Psoas muscle (tissue), 8 donors: Measurements from ENCODE around the gene ABCG1. TPM values are rescaled to one million over a fixed set of nuclear protein-coding genes. Genes with fewer than 3 reads are reported as not detected.

Source experiments
- ATAC-seq, 4 donors: fragments of 200-7000 bp; cut with Tn5 transposase; one replicate each; pipeline ENCODE4 v1.9.1; 2020; ENCODE audit warnings: moderate library complexity in 3 of 4, mild to moderate bottlenecking in 2 of 4
- DNase-seq, 2 donors: peaks; one replicate each; pipeline ENCODE4 v3.0.0-alpha.2; 2020
- H3K27ac ChIP-seq: fragments of 200-600 bp; one replicate; pipeline ENCODE4 v1.8.0; 2022
- H3K27me3 ChIP-seq, 3 donors: fragments of 200-600 bp in 1 of 3; one replicate each; pipeline versions ENCODE4 v1.6.1 to v1.8.0; 2013 to 2022; ENCODE audit warnings: low read length in 2 of 3, mild to moderate bottlenecking in 2 of 3, moderate library complexity in 1 of 3; ENCODE audit not compliant: insufficient read depth in 3 of 3
- H3K36me3 ChIP-seq, 2 donors: fragments of 200-600 bp in 1 of 2; one replicate each; pipeline versions ENCODE4 v1.6.1 to v1.8.0; 2013 to 2022; ENCODE audit warnings: low read depth in 1 of 2, mild to moderate bottlenecking in 1 of 2, moderate library complexity in 1 of 2; ENCODE audit not compliant: insufficient read depth in 1 of 2
- H3K4me1 ChIP-seq: fragments of 200-600 bp; one replicate; pipeline ENCODE4 v1.8.0; 2022
- H3K4me3 ChIP-seq: fragments of 200-600 bp; one replicate; pipeline ENCODE4 v1.8.0; 2022; ENCODE audit warnings: mild to moderate bottlenecking
- H3K9me3 ChIP-seq: fragments of 200-600 bp; one replicate; pipeline ENCODE4 v1.8.0; 2022
- CTCF ChIP-seq: fragments of 200-600 bp; IDR thresholded peaks from one replicate; pipeline ENCODE4 v1.8.0; 2022; ENCODE audit warnings: antibody characterized with exemption
- WGBS, 3 donors: extraction: QIAGEN DNeasy Blood & Tissue Kit; methylation state at CpG; one replicate each; pipeline versions ENCODE4 v1.1.6 to v1.1.7; 2013; 5-methylcytosine and 5-hydroxymethylcytosine counted together
- intact Hi-C, 2 donors: fragments of 100-400 bp; cut with DNase I; formaldehyde crosslinking; loops; one replicate each; pipeline versions ENCODE4 v1.11.0 to v1.14.2; 2022
- polyA plus RNA-seq, 3 donors: library from polyadenylated mRNA; stranded (reverse); fragments of 200-250 nt; gene quantifications; one replicate each; pipeline ENCODE4 v1.2.3, GENCODE V29; 2013
- total RNA-seq, 4 donors: library from RNA; stranded (reverse); fragmentation: NEBNext Ultra II Directional in 2 of 4; extraction: Animal tissue kit (Norgen Biotek cat#: 25700) in 2 of 4; gene quantifications; one replicate each; pipeline versions ENCODE4 v1.2.1 to v1.2.4, GENCODE V29; 2021 to 2023
- donor health status: healthy with polysubstance abuse.
- donor health status: DM: no; HTN: no; CAD: no; lungs with moderate emphysema.
- donor health status: Bipolar disorder and iron deficiency.
- donor health status: healthy.
- donor health status: DM: yes; HTN: yes; CAD: no.
- donor health status: DM: no; HTN: no; CAD: no.
- donor health status: DM: no; HTN: no; CAD: no.
- donor health status: DM: yes; HTN: yes; CAD: no.

The ABCG1 gene
- total and polyA plus RNA-seq, 7 donors: 2.9 to 35.8 (median 4.4) TPM

- WGBS, 3 donors: 78 to 86% (median 83%) methylated on average over 4 of the region's 4 CpGs
- H3K27me3 ChIP-seq: peaks cover 0 to 2% (median 0%) of the 10 kb centered on the region in 3 donors
- H3K4me1 ChIP-seq: no peaks in the 10 kb centered on the region
- no peak overlapping the region for H3K4me3 ChIP-seq
- intact Hi-C loops: no loop called here
- no peaks in the 10 kb centered on the region for H3K36me3 ChIP-seq
- peak overlapping the region; percentile 58 for H3K27ac ChIP-seq
- ATAC-seq: no peak
- no peak for TF ChIP-seq CTCF
- no peak for DNase-seq
- H3K9me3 ChIP-seq: no peaks in the 10 kb centered on the region
Observed at GRCh38 chr21:42188663-42189062, 30.3 kb upstream of the ABCG1 start.

GRCh38 chr21:42189431-42189830 is 29.5 kb upstream of the ABCG1 start:
- no peak overlapping the region for H3K27ac ChIP-seq
- H3K9me3 ChIP-seq: no peaks in the 10 kb centered on the region
- intact Hi-C loops: no loop called here
- H3K4me1 ChIP-seq: no peaks in the 10 kb centered on the region
- H3K27me3 ChIP-seq: peaks cover 0 to 2% (median 0%) of the 10 kb centered on the region in 3 donors
- no peaks in the 10 kb centered on the region for H3K36me3 ChIP-seq
- no peak for TF ChIP-seq CTCF
- DNase-seq (no peak), ATAC-seq (no peak)
- H3K4me3 ChIP-seq: no peak overlapping the region
- 48 to 90% (median 81%) methylated on average over 1 of the region's 1 CpG for WGBS, 3 donors

GRCh38 chr21:42189860-42190485 is 29.0 kb upstream of the ABCG1 start:
- Histone ChIP-seq H3K4me1 (no peaks in the 10 kb centered on the region), H3K27ac (no peak overlapping the region), H3K4me3 (no peak overlapping the region), H3K9me3 (no peaks in the 10 kb centered on the region), H3K36me3 (no peaks in the 10 kb centered on the region), H3K27me3 (peaks cover 0 to 2% (median 0%) of the 10 kb centered on the region in 3 donors)
- intact Hi-C loops: no loop called here
- DNase-seq: no peak
- 71 to 77% (median 73%) methylated on average over 11 of the region's 11 CpGs for WGBS, 3 donors
- no peak for TF ChIP-seq CTCF
- ATAC-seq: no peak

- no peak overlapping the region for H3K4me3 ChIP-seq
- WGBS, 3 donors: 84 to 88% (median 88%) methylated on average over 8 of the region's 8 CpGs
- H3K27me3 ChIP-seq: peaks cover 0 to 2% (median 0%) of the 10 kb centered on the region in 3 donors
- H3K36me3 ChIP-seq: no peaks in the 10 kb centered on the region
- no peak for TF ChIP-seq CTCF
- ATAC-seq: no peak
- no peaks in the 10 kb centered on the region for H3K4me1 ChIP-seq
- no peak for DNase-seq
- H3K9me3 ChIP-seq: no peaks in the 10 kb centered on the region
- intact Hi-C loops: no loop called here
- no peak overlapping the region for H3K27ac ChIP-seq
Observed at GRCh38 chr21:42190486-42190863, 28.5 kb upstream of the ABCG1 start.

- Histone ChIP-seq H3K27me3 (peaks cover 0 to 2% (median 0%) of the 10 kb centered on the region in 3 donors), H3K4me3 (no peak overlapping the region), H3K9me3 (no peaks in the 10 kb centered on the region), H3K36me3 (no peaks in the 10 kb centered on the region), H3K27ac (no peak overlapping the region), H3K4me1 (no peaks in the 10 kb centered on the region)
- WGBS, 3 donors: 88 to 96% (median 93%) methylated on average over 5 of the region's 5 CpGs
- TF ChIP-seq CTCF: no peak
- DNase-seq (no peak), ATAC-seq (no peak)
- intact Hi-C loops: no loop called here
Observed at GRCh38 chr21:42191064-42191463, 27.9 kb upstream of the ABCG1 start.
